Measurements from ENCODE around the gene MRPS23. TPM values are rescaled to one million over a fixed set of nuclear protein-coding genes. Genes with fewer than 3 reads are reported as not detected.

Gene MRPS23
- total RNA-seq, 2 experiments from 2014 or later, result 27.1 to 38.4 TPM

DNA sequence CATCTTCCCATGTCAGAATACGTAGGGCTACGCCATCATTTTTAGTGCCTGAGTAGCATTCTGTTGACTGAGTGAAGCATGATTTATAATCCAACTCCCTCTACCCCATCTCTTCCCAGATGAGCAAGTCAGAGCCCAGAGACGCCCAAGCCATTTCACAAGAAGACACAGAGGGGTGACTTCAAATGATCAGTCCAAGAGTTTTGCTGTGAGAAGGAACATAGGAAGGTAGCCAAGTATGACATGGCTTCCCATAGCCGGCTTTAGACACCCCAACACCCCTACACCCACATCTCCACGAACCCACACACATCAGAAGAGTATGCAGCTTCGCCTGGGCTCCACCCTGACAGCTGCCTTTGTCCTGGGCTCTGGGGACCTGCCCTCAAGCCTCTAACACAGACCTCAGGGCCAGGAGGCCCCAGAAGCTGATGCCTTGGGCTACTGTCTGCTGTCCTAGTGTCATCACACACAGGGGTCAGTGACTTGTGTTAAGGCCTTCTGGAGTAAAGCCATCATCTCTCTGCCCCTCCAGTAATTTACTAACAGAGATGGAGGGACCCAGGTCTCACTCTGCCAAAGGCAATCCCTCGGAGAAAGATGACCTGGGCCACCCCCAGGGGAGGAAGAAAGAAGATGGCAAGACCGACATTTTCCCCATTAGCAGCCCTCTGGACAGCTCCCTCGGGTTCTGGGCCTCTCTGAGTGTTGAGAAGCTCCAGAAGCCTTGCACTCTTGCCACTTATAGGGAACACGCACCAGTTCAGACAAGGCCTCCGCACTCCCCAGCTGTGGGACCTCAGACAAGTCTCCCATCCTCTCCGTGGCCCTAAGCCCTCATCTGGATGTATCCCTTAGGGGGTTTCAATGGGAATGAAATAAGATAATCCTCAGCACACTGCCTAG, 38.7 kb upstream of the MRPS23 start:
- Mint-ChIP-seq H3K4me3 (no peak overlapping the region), H3K27ac (no peak overlapping the region), H3K36me3 (ENCODE audit: low read depth) (no peaks in the 10 kb centered on the region), H3K9me3 (no peaks in the 10 kb centered on the region), H3K4me1 (peaks cover 7% of the 10 kb centered on the region), H3K27me3 (peaks cover 8% of the 10 kb centered on the region)
- ChIA-PET CTCF (interaction anchor here (1.0 kb wide), 1 partner anchor 11 kb away, joined by 3 read pairs; no protein-coding TSS in a partner anchor), POLR2A (no interaction called here)
- no peak for DNase-seq

GRCh38 chr17:57887161-57887560, 37.3 kb upstream of the MRPS23 start:
- Mint-ChIP-seq H3K27me3 (peaks cover 6% of the 10 kb centered on the region), H3K9me3 (no peaks in the 10 kb centered on the region), H3K4me1 (no peaks in the 10 kb centered on the region), H3K36me3 (ENCODE audit: low read depth) (no peaks in the 10 kb centered on the region), H3K27ac (no peak overlapping the region), H3K4me3 (no peak overlapping the region)
- no peak for DNase-seq
- ChIA-PET POLR2A (no interaction called here), CTCF (no interaction called here)

GRCh38 chr17:57886020-57886419, 36.2 kb upstream of the MRPS23 start:
- H3K4me3 Mint-ChIP-seq, result no peak overlapping the region
- peaks cover 2% of the 10 kb centered on the region for H3K27me3 Mint-ChIP-seq
- no peak for DNase-seq
- H3K9me3 Mint-ChIP-seq, result no peaks in the 10 kb centered on the region
- no peak overlapping the region for H3K27ac Mint-ChIP-seq
- ChIA-PET POLR2A (no interaction called here), CTCF (interaction anchor here (1.0 kb wide), 1 partner anchor 25 kb away, joined by 3 read pairs; no protein-coding TSS in a partner anchor)
- H3K4me1 Mint-ChIP-seq, result no peaks in the 10 kb centered on the region
- no peaks in the 10 kb centered on the region for H3K36me3 Mint-ChIP-seq (ENCODE audit: low read depth)

DNA sequence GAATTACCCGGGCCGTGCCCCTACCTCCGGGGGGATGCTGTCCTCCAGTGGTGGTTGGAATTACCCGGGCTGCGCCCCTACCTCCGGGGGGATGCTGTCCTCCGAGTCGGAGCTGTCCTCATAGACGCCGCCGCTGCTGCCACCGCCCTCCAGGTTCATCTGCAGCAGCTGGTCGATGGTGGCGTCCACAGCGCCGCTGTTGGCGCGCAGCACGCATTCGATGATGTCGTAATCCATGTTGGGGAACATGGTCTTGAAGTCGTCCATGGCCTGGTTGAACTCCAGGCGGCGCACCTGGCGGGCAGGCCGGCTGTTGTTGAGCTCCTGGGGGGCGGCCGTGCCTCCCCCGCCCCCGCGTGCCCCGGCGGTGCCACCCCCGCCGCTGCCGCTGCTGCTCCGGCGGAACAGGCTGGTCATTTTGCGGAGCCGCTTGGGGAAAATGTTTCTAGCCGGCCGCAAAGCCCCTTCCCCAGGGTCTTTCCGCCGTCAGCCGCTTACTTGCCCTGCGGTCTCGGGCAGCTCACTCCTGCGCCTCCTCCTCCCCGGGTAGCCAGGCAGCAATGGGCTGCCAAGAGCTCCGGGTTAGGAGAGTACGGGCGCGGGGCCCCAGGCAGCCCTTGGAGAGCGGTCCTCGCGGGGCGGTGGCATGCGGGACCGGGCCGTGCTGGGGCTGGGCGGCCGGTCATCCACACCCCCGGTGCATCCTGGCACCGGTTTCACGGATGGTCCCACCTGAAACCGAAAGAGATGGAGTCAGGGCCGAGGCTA, 35.5 kb upstream of the MRPS23 start:
- no peaks in the 10 kb centered on the region for H3K9me3 Mint-ChIP-seq
- ChIA-PET CTCF (interaction anchor here (1.0 kb wide), 1 partner anchor 25 kb away, joined by 3 read pairs; no protein-coding TSS in a partner anchor), POLR2A (no interaction called here)
- no peaks in the 10 kb centered on the region for H3K4me1 Mint-ChIP-seq
- no peak overlapping the region for H3K4me3 Mint-ChIP-seq
- H3K27me3 Mint-ChIP-seq, result peaks cover 1% of the 10 kb centered on the region
- no peaks in the 10 kb centered on the region for H3K36me3 Mint-ChIP-seq (ENCODE audit: low read depth)
- DNase-seq, result no peak
- no peak overlapping the region for H3K27ac Mint-ChIP-seq

DNA sequence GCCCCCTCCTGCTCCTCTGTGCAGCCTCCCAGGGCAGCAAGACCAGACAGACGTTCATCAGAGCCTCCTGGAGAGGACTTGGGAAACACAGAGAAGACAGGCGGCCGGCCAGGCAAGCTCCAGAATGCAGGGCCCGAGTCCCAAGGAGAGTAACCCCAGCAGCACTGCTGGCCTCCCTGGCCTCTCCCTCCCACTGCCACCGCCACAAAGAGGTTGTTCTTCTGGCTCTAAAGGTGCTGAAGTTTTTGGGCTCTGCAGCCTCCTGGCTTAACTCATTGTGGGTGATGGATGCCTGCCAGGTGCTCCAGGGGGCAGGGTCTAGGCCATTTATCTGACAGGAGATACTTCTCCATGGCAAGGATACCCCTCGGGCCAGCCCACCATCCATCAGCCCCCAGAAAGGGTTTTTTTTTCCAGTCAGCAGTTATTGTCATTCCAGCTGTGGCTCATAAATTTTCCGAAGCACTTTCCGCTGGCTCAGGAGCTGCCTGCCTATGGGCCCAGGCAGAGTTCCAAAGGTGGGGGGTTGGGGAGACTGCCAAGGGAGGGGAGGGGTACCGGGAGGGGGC, 32.0 kb upstream of the MRPS23 start:
- Mint-ChIP-seq H3K27me3 (peaks cover 9% of the 10 kb centered on the region), H3K4me1 (peaks cover 12% of the 10 kb centered on the region), H3K27ac (no peak overlapping the region), H3K9me3 (no peaks in the 10 kb centered on the region), H3K36me3 (ENCODE audit: low read depth) (no peaks in the 10 kb centered on the region), H3K4me3 (no peak overlapping the region)
- ChIA-PET CTCF (interaction anchor here (1.6 kb wide), 1 partner anchor 69 kb away, joined by 4 read pairs; no protein-coding TSS in a partner anchor), POLR2A (interaction anchor here (0.6 kb wide), 1 partner anchor 16 kb away, joined by 6 read pairs; no protein-coding TSS in a partner anchor)
- no peak for DNase-seq

GRCh38 chr17:57881143-57881542, 31.3 kb upstream of the MRPS23 start:
- Mint-ChIP-seq H3K27me3 (peaks cover 12% of the 10 kb centered on the region), H3K36me3 (ENCODE audit: low read depth) (no peaks in the 10 kb centered on the region), H3K27ac (no peak overlapping the region), H3K4me1 (peaks cover 12% of the 10 kb centered on the region), H3K9me3 (no peaks in the 10 kb centered on the region), H3K4me3 (no peak overlapping the region)
- ChIA-PET POLR2A (no interaction called here), CTCF (interaction anchor here (1.1 kb wide), 1 partner anchor 75 kb away, joined by 3 read pairs; no protein-coding TSS in a partner anchor)
- no peak for DNase-seq

- H3K9me3 Mint-ChIP-seq, result no peaks in the 10 kb centered on the region
- peaks cover 15% of the 10 kb centered on the region for H3K27me3 Mint-ChIP-seq
- H3K27ac Mint-ChIP-seq, result no peak overlapping the region
- ChIA-PET POLR2A (no interaction called here), CTCF (interaction anchor here (0.6 to 1.4 kb wide), 4 partner anchors 8 to 256 kb away, joined by 3 to 4 read pairs (median 4); no protein-coding TSS in a partner anchor)
- H3K4me1 Mint-ChIP-seq, result peaks cover 12% of the 10 kb centered on the region
- DNase-seq, result no peak
- H3K36me3 Mint-ChIP-seq (ENCODE audit: low read depth), result no peaks in the 10 kb centered on the region
- no peak overlapping the region for H3K4me3 Mint-ChIP-seq
Observed at GRCh38 chr17:57880086-57880456, 30.2 kb upstream of the MRPS23 start.

- H3K4me3 Mint-ChIP-seq, result no peak overlapping the region
- no peak overlapping the region for H3K27ac Mint-ChIP-seq
- H3K4me1 Mint-ChIP-seq, result peaks cover 12% of the 10 kb centered on the region
- H3K36me3 Mint-ChIP-seq (ENCODE audit: low read depth), result no peaks in the 10 kb centered on the region
- CTCF ChIA-PET, result interaction anchor here (1.1 to 1.4 kb wide), 3 partner anchors 8 to 77 kb away, joined by 3 to 4 read pairs (median 3); no protein-coding TSS in a partner anchor
- peaks cover 15% of the 10 kb centered on the region for H3K27me3 Mint-ChIP-seq
- POLR2A ChIA-PET, result no interaction called here
- no peak for DNase-seq
- H3K9me3 Mint-ChIP-seq, result no peaks in the 10 kb centered on the region
Observed at GRCh38 chr17:57879437-57880085, 29.7 kb upstream of the MRPS23 start.

DNA sequence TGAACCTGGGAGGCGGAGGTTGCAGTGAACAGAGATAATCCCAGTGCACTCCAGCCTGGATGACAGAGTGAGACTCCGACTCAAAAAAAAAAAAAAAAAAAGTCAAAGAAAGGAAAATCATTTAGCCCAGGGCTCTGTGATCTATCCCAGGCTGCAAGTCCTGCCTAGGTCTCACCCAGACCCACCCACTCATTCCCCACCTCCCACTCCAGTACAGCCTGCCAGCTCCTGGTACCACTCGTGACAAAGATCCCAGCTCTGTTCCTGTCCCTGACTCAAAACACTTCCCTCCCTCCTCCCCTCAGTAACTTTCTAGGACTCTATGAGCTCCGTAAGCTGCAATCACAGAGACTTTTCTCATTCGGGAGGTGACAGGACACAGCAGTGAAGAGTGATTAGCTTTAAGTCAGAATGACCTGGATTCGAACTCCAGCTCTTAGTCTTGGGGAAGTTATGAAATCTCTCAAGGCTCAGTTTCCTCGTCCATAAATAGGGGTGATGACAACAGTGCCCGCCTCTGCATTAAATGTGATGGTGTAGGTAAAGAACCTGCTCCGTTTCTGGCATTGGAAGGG, 28.0 kb upstream of the MRPS23 start:
- Mint-ChIP-seq H3K4me3 (no peak overlapping the region), H3K4me1 (peaks cover 22% of the 10 kb centered on the region), H3K36me3 (ENCODE audit: low read depth) (no peaks in the 10 kb centered on the region), H3K9me3 (no peaks in the 10 kb centered on the region), H3K27me3 (peaks cover 20% of the 10 kb centered on the region), H3K27ac (no peak overlapping the region)
- no peak for DNase-seq
- ChIA-PET POLR2A (interaction anchor here (0.6 kb wide), 1 partner anchor 1563 kb away, joined by 3 read pairs; no protein-coding TSS in a partner anchor), CTCF (interaction anchor here (1.2 to 1.5 kb wide), 2 partner anchors 11 to 18 kb away, joined by 4 to 6 read pairs; no protein-coding TSS in a partner anchor)

DNA sequence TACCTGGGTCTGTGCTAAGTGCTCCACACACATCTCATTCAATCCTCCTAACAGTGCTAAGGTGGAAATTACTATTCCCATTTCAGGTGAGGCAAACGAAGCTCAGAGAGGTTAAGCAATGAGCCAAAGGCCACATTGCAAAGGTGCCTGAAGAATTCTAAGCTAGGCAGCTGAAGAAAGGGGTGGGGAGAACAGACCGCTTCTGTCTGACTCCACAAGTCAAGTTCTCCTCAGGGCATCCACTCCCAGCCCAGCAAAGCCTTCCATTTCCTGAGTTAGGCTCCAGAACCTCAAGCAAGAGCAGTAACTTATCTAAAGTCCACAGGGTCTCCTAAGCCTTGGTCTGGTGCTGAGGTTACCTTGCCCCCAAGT, 27.0 kb upstream of the MRPS23 start:
- POLR2A ChIA-PET, result no interaction called here
- CTCF ChIA-PET, result interaction anchor here (1.0 to 1.6 kb wide), 2 partner anchors 15 to 27 kb away, joined by 3 to 5 read pairs; partner anchors contain the start of gene MRPS23
- H3K36me3 Mint-ChIP-seq (ENCODE audit: low read depth), result no peaks in the 10 kb centered on the region

DNA sequence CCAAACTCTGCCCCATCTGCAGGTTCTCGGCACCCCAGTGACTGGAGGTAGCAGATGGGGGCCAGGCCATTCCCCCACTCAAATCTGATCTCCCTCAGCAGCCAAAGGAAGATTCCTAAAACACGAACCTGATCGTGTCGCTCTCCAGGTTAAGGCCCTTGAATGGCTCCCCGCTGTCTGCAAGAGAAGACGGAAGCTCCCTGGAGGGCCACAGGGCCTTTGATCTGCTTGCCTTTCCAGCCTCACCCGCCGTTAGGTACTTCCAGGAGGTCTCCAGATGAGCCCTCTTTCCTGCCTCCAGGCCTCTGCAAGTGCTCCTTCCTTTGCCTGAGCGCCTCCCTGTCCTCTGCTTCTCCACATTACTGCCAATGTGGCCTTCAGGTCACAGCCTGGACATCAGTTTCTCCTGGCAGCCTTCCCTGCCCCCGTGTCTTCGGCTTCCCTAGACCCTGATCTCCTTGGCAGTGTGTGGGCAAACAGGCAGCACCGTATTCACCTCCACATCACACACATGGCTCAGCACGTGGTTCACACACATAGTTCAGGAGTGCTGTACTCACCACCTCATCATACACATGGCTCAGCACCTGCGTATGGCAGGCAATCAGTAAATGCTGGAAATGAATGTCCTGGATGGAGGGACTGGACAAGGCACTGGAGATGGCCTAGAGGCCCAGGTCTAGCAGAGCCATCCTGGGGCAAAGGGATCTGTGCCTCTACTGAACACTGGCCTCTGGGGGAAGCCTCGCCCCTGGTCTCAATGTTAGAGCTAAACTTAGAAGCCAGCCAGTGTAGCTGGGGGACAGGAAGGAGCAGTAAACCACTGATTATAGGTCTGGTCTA, 26.4 kb upstream of the MRPS23 start:
- DNase-seq, result no peak
- Mint-ChIP-seq H3K27ac (no peak overlapping the region), H3K27me3 (peaks cover 27% of the 10 kb centered on the region), H3K36me3 (ENCODE audit: low read depth) (no peaks in the 10 kb centered on the region), H3K9me3 (no peaks in the 10 kb centered on the region), H3K4me3 (no peak overlapping the region), H3K4me1 (peaks cover 26% of the 10 kb centered on the region)
- CTCF ChIA-PET, result interaction anchor here (1.0 to 1.6 kb wide), 2 partner anchors 16 to 26 kb away, joined by 3 to 5 read pairs; partner anchors contain the start of gene MRPS23
- POLR2A ChIA-PET, result no interaction called here

More for the DNA sequence above, 27.0 kb upstream of the MRPS23 start:
- H3K27me3 Mint-ChIP-seq, result peaks cover 26% of the 10 kb centered on the region
- H3K4me3 Mint-ChIP-seq, result no peak overlapping the region
- no peaks in the 10 kb centered on the region for H3K9me3 Mint-ChIP-seq
- H3K27ac Mint-ChIP-seq, result no peak overlapping the region
- peaks cover 26% of the 10 kb centered on the region for H3K4me1 Mint-ChIP-seq
- no peak for DNase-seq

Data from activated CD4-positive, alpha-beta T cell treated with anti-CD3 and anti-CD28 coated beads, Interleukin-2, amount 10 ng/mL, durations not matched to agents 7 days and 5 days (primary cell).